HEK293 (cell line): ENCODE results near the gene TMIGD2.

Experiments used
- CTCF ChIA-PET: fragments of 350-600 bp; formaldehyde crosslinking; extraction: SDS; loops from one replicate; lab custom pipeline; 2021; ENCODE audit warnings: antibody characterized with exemption; lab: Yijun Ruan, JAX
- POLR2A ChIA-PET: fragments of 300-600 bp; formaldehyde crosslinking; extraction: SDS; loops from one replicate; lab custom pipeline; 2020; ENCODE audit warnings: antibody characterized with exemption, inconsistent platforms; lab: Yijun Ruan, JAX
- H3K27ac ChIP-seq: fragments of 200-500 bp; sonication (Bioruptor generic); 2 replicates; pipeline ENCODE4 v1.5.1; 2014; ENCODE audit warnings: low read depth, low read length, control low read depth, inconsistent platforms; ENCODE audit errors: extremely low read depth
- H3K36me3 ChIP-seq, 2 experiments: fragments of 200-500 bp in 1 of 2; sonication (Bioruptor generic) in 1 of 2; 1 replicate in 1 of 2; 2 replicates in 1 of 2; pipeline ENCODE4 v1.5.1; 2014 to 2017; ENCODE audit warnings: inconsistent platforms in 2 of 2, low read length in 2 of 2; ENCODE audit not compliant: control insufficient read depth in 2 of 2, insufficient read depth in 1 of 2
- H3K4me1 ChIP-seq: fragments of 200-500 bp; sonication (Bioruptor generic); 2 replicates; pipeline ENCODE4 v1.5.1; 2014; ENCODE audit warnings: mild to moderate bottlenecking, low read length, inconsistent platforms; ENCODE audit not compliant: control insufficient read depth, insufficient read depth
- H3K4me3 ChIP-seq: 2 replicates; pipeline ENCODE4 v1.5.1; 2011; ENCODE audit warnings: low read depth, mild to moderate bottlenecking, control low read depth, low read length, moderate library complexity
- H3K9me3 ChIP-seq: fragments of 200-500 bp; sonication (Bioruptor generic); 2 replicates; pipeline ENCODE4 v1.5.1; 2014; ENCODE audit warnings: low read depth, low read length, inconsistent platforms; ENCODE audit not compliant: control insufficient read depth, insufficient read depth
- BCL11B ChIP-seq: fragments of 450-650 bp; formaldehyde crosslinking; IDR thresholded peaks from 2 replicates; pipeline ENCODE4 v1.5.1; 2016; ENCODE audit warnings: low read depth, missing biosample characterization, missing genetic modification characterization
- EGR2 ChIP-seq: fragments of 450-650 bp; formaldehyde crosslinking; IDR thresholded peaks from 2 replicates; pipeline ENCODE4 v1.5.1; 2016; ENCODE audit warnings: low read depth, missing biosample characterization, missing genetic modification characterization
- GLIS2 ChIP-seq: fragments of 450-650 bp; formaldehyde crosslinking; IDR thresholded peaks from 2 replicates; pipeline ENCODE4 v1.5.1; 2016; ENCODE audit warnings: missing biosample characterization, missing genetic modification characterization
- KLF10 ChIP-seq: fragments of 450-650 bp; IDR thresholded peaks from 2 replicates; pipeline ENCODE4 v1.5.1; 2018; ENCODE audit warnings: missing biosample characterization, mild to moderate bottlenecking, missing genetic modification characterization
- KLF17 ChIP-seq: fragments of 450-650 bp; formaldehyde crosslinking; IDR thresholded peaks from 2 replicates; pipeline ENCODE4 v1.5.1; 2016; ENCODE audit warnings: missing biosample characterization, missing genetic modification characterization
- KLF7 ChIP-seq: fragments of 450-650 bp; formaldehyde crosslinking; IDR thresholded peaks from 2 replicates; pipeline ENCODE4 v1.5.1; 2016; ENCODE audit warnings: missing biosample characterization, missing genetic modification characterization, borderline replicate concordance
- KLF9 ChIP-seq: fragments of 450-650 bp; formaldehyde crosslinking; IDR thresholded peaks from 2 replicates; pipeline ENCODE4 v1.5.1; 2016; ENCODE audit warnings: missing biosample characterization, missing genetic modification characterization, low read depth
- MZF1 ChIP-seq: fragments of 450-650 bp; formaldehyde crosslinking; IDR thresholded peaks from 2 replicates; pipeline ENCODE4 v1.5.1; 2017; ENCODE audit warnings: missing biosample characterization, missing genetic modification characterization, borderline replicate concordance
- REST ChIP-seq: fragments of 450-650 bp; formaldehyde crosslinking; IDR thresholded peaks from 2 replicates; pipeline ENCODE4 v1.5.1; 2016; ENCODE audit warnings: missing biosample characterization, missing genetic modification characterization
- SP2 ChIP-seq: fragments of 450-650 bp; formaldehyde crosslinking; IDR thresholded peaks from 2 replicates; pipeline ENCODE4 v1.5.1; 2016; ENCODE audit warnings: missing biosample characterization, missing genetic modification characterization
- SP3 ChIP-seq: fragments of 450-650 bp; formaldehyde crosslinking; IDR thresholded peaks from 2 replicates; pipeline ENCODE4 v1.5.1; 2016; ENCODE audit warnings: missing biosample characterization, missing genetic modification characterization
- WT1 ChIP-seq: fragments of 450-650 bp; formaldehyde crosslinking; IDR thresholded peaks from 2 replicates; pipeline ENCODE4 v1.5.1; 2016; ENCODE audit warnings: missing biosample characterization, missing genetic modification characterization
- ZBTB11 ChIP-seq: fragments of 450-650 bp; formaldehyde crosslinking; conservative IDR thresholded peaks from 2 replicates; pipeline ENCODE4 v1.5.1; 2016; ENCODE audit warnings: low read depth, missing biosample characterization, missing genetic modification characterization
- ZBTB26 ChIP-seq: fragments of 450-650 bp; formaldehyde crosslinking; optimal IDR thresholded peaks from 2 replicates; pipeline ENCODE3; 2016; ENCODE audit warnings: missing biosample characterization, mild to moderate bottlenecking, missing genetic modification characterization
- ZBTB8A ChIP-seq: fragments of 450-650 bp; formaldehyde crosslinking; IDR thresholded peaks from 2 replicates; pipeline ENCODE4 v1.5.1; 2016; ENCODE audit warnings: missing biosample characterization, missing genetic modification characterization
- ZFHX2 ChIP-seq: fragments of 450-650 bp; formaldehyde crosslinking; conservative IDR thresholded peaks from 2 replicates; pipeline ENCODE4 v1.5.1; 2016; ENCODE audit warnings: missing biosample characterization, missing genetic modification characterization
- ZIC2 ChIP-seq: fragments of 450-650 bp; formaldehyde crosslinking; IDR thresholded peaks from 2 replicates; pipeline ENCODE4 v1.5.1; 2016; ENCODE audit warnings: missing biosample characterization, missing genetic modification characterization
- ZNF121 ChIP-seq: fragments of 450-650 bp; formaldehyde crosslinking; IDR thresholded peaks from 2 replicates; pipeline ENCODE4 v1.5.1; 2016; ENCODE audit warnings: missing biosample characterization, missing genetic modification characterization
- ZNF174 ChIP-seq: fragments of 450-650 bp; formaldehyde crosslinking; IDR thresholded peaks from 2 replicates; pipeline ENCODE4 v1.5.0; 2017; ENCODE audit warnings: missing biosample characterization, mild to moderate bottlenecking, missing genetic modification characterization
- ZNF354C ChIP-seq: fragments of 450-650 bp; formaldehyde crosslinking; IDR thresholded peaks from 2 replicates; pipeline ENCODE4 v1.5.1; 2016; ENCODE audit warnings: missing biosample characterization, missing genetic modification characterization, low read depth, borderline replicate concordance
- ZNF394 ChIP-seq: fragments of 450-650 bp; formaldehyde crosslinking; IDR thresholded peaks from 2 replicates; pipeline ENCODE4 v1.5.1; 2016; ENCODE audit warnings: missing biosample characterization, missing genetic modification characterization, mild to moderate bottlenecking, moderate library complexity, borderline replicate concordance
- ZNF433 ChIP-seq: fragments of 450-650 bp; formaldehyde crosslinking; IDR thresholded peaks from 2 replicates; pipeline ENCODE4 v1.5.1; 2016; ENCODE audit warnings: missing biosample characterization, missing genetic modification characterization, low read depth
- ZNF449 ChIP-seq: fragments of 450-650 bp; formaldehyde crosslinking; IDR thresholded peaks from 2 replicates; pipeline ENCODE4 v1.5.1; 2017; ENCODE audit warnings: missing biosample characterization, mild to moderate bottlenecking, missing genetic modification characterization, moderate library complexity
- ZNF514 ChIP-seq: fragments of 450-650 bp; formaldehyde crosslinking; IDR thresholded peaks from 2 replicates; pipeline ENCODE4 v1.5.1; 2016; ENCODE audit warnings: missing biosample characterization, missing genetic modification characterization
- ZNF610 ChIP-seq: fragments of 450-650 bp; formaldehyde crosslinking; IDR thresholded peaks from 2 replicates; pipeline ENCODE4 v1.5.1; 2016; ENCODE audit warnings: missing biosample characterization, missing genetic modification characterization, borderline replicate concordance

TMIGD2 gene

GRCh38 chr19:4343370-4344307 is 41.5 kb upstream of the TMIGD2 start, which contains the start of gene MPND:
TSS of gene MPND (plus strand) at chr19:4343562. CDS start at chr19:4343594, 32 bp downstream.
- POLR2A ChIA-PET, result interaction anchor here (0.8 to 3.2 kb wide), 30 partner anchors 9 to 1868 kb away, joined by 3 to 29 read pairs (median 6); partner anchors contain the start of genes CHAF1A, FSD1, GADD45B and HDGFL2
- TF ChIP-seq SP3 (tag by site-specific recombination), result peak; percentile 67
- no peak for TF ChIP-seq ZNF394 (tag by site-specific recombination)
- no peak for TF ChIP-seq WT1 (tag by site-specific recombination)
- TF ChIP-seq ZNF433 (tag by site-specific recombination), result no peak
- TF ChIP-seq KLF7 (tag by site-specific recombination), result no peak
- TF ChIP-seq ZNF514, result no peak
- peak; percentile 85 for TF ChIP-seq KLF9 (tag by site-specific recombination)
- no peak for TF ChIP-seq ZBTB11 (tag by site-specific recombination)
- 0 out of 2 replicates have a peak, but pooled peaks have one; percentile 10 for TF ChIP-seq ZIC2
- TF ChIP-seq MZF1 (tag by site-specific recombination), result no peak
- peak; percentile 57; the same call in 1 of the 2 replicates for TF ChIP-seq REST
- TF ChIP-seq EGR2 (tag by site-specific recombination), result peak; percentile 51; the same call in 1 of the 2 replicates
- TF ChIP-seq ZNF610 (tag by site-specific recombination), result 0 out of 2 replicates have a peak, but pooled peaks have one; percentile 6
- TF ChIP-seq SP2 (tag by site-specific recombination), result peak; percentile 56
- no peak for TF ChIP-seq BCL11B (tag by site-specific recombination)
- TF ChIP-seq ZNF174 (tag by site-specific recombination), result no peak
- TF ChIP-seq ZFHX2 (tag by site-specific recombination), result peak; percentile 79; the same call in 1 of the 2 replicates
- TF ChIP-seq ZNF449 (tag by site-specific recombination), result no peak
- no peak for TF ChIP-seq ZNF121 (tag by site-specific recombination)
- peak; percentile 26; the same call in 1 of the 2 replicates for TF ChIP-seq KLF10 (tag by site-specific recombination)
- peak; percentile 76 for TF ChIP-seq ZBTB26
- peak; percentile 22; the same call in 1 of the 2 replicates for TF ChIP-seq GLIS2 (tag by site-specific recombination)
- no peak for TF ChIP-seq ZNF354C (tag by site-specific recombination)
- TF ChIP-seq ZBTB8A (tag by site-specific recombination), result no peak
- peak; percentile 0 for TF ChIP-seq KLF17

More at GRCh38 chr19:4343370-4344307, 41.5 kb upstream of the TMIGD2 start, which contains the start of gene MPND:
- peak within 1 kb of the TSS; percentile 68 for H3K27ac ChIP-seq
- CTCF ChIA-PET, result interaction anchor here (0.7 to 3.9 kb wide), 5 partner anchors 9 to 76 kb away, joined by 3 to 44 read pairs (median 9); no protein-coding TSS in a partner anchor
- peaks cover 6 to 17% of the 10 kb centered on the region in 2 experiments; a peak in 2 of 3 replicates for H3K36me3 ChIP-seq
- H3K9me3 ChIP-seq, result no peaks in the 10 kb centered on the region
- H3K4me3 ChIP-seq, result peak within 1 kb of the TSS; percentile 73
- H3K4me1 ChIP-seq, result peaks cover 3% of the 10 kb centered on the region; the same call in 1 of the 2 replicates
